K562 (cell line): ENCODE data around the gene SELPLG. TPM values are rescaled to one million over a fixed set of nuclear protein-coding genes. Genes with fewer than 3 reads are reported as not detected.

Source experiments
- ARHGAP35 ChIP-seq: fragments of 450-650 bp; IDR thresholded peaks from 2 replicates; pipeline ENCODE4 v1.6.1; 2018; ENCODE audit not compliant: partially characterized antibody
- BCOR ChIP-seq: fragments of 450-650 bp; IDR thresholded peaks from 2 replicates; pipeline ENCODE4 v1.6.1; 2016
- CUX1 ChIP-seq: fragments of 200-800 bp; sonication (Bioruptor generic); IDR thresholded peaks from 2 replicates; pipeline ENCODE4 v1.6.1; 2016; ENCODE audit warnings: missing genetic modification characterization, missing compliant biosample characterization
- CXXC5 ChIP-seq: fragments of 250-450 bp; sonication (Bioruptor Pico); IDR thresholded peaks from 2 replicates; pipeline ENCODE4 v1.8.0; 2022; ENCODE audit warnings: inconsistent platforms, mild to moderate bottlenecking, moderate library complexity
- E2F1 ChIP-seq: sonication (generic); formaldehyde crosslinking; IDR thresholded peaks from 2 replicates; pipeline ENCODE4 v1.8.1; 2023; ENCODE audit warnings: mild to moderate bottlenecking, missing genetic modification reagents, moderate library complexity
- EHMT2 ChIP-seq: fragments of 450-650 bp; IDR thresholded peaks from 2 replicates; pipeline ENCODE4 v1.6.1; 2018; ENCODE audit warnings: antibody characterized with exemption
- ELF2 ChIP-seq: fragments of 250-450 bp; sonication (Bioruptor Pico); IDR thresholded peaks from 2 replicates; pipeline ENCODE4 v1.5.0; 2021; ENCODE audit warnings: mild to moderate bottlenecking
- EP400 ChIP-seq: fragments of 450-650 bp; IDR thresholded peaks from 2 replicates; pipeline ENCODE4 v1.6.1; 2017; ENCODE audit warnings: antibody characterized with exemption, mild to moderate bottlenecking, moderate library complexity
- ERF ChIP-seq: fragments of 450-650 bp; formaldehyde crosslinking; IDR thresholded peaks from 2 replicates; pipeline ENCODE4 v1.4.0; 2020; ENCODE audit warnings: mild to moderate bottlenecking, mixed read lengths
- NFXL1 ChIP-seq: fragments of 450-650 bp; formaldehyde crosslinking; IDR thresholded peaks from 2 replicates; pipeline ENCODE4 v1.4.0; 2021; ENCODE audit warnings: mild to moderate bottlenecking
- NR3C1 ChIP-seq: sonication (generic); formaldehyde crosslinking; IDR thresholded peaks from 2 replicates; pipeline ENCODE4 v1.8.1; 2022; ENCODE audit warnings: missing genetic modification reagents
- SIRT6 ChIP-seq: IDR thresholded peaks from one replicate; pipeline ENCODE4 v1.6.1; 2012; ENCODE audit warnings: low read depth, mild to moderate bottlenecking, control low read depth, inconsistent platforms, low read length, moderate library complexity
- SMC3 ChIP-seq: conservative IDR thresholded peaks from 2 replicates; pipeline ENCODE4 v1.6.1; 2011; ENCODE audit warnings: low read depth, low read length, improper control_type of control experiment; ENCODE audit not compliant: insufficient read depth
- ZBTB26 ChIP-seq: fragments of 450-650 bp; formaldehyde crosslinking; IDR thresholded peaks from 2 replicates; pipeline ENCODE4 v1.4.0; 2022; ENCODE audit warnings: missing genetic modification characterization
- ZBTB7A ChIP-seq: IDR thresholded peaks from 2 replicates; pipeline ENCODE4 v1.6.1; 2011; ENCODE audit warnings: low read depth, mild to moderate bottlenecking, low read length, moderate library complexity, borderline replicate concordance; ENCODE audit not compliant: control insufficient read depth
- ZBTB9 ChIP-seq: fragments of 450-650 bp; formaldehyde crosslinking; IDR thresholded peaks from 2 replicates; pipeline ENCODE4 v1.4.0; 2020; ENCODE audit warnings: mild to moderate bottlenecking, moderate library complexity
- ZNF175 ChIP-seq: fragments of 200-800 bp; sonication (Bioruptor generic); IDR thresholded peaks from 2 replicates; pipeline ENCODE4 v1.6.1; 2016; ENCODE audit warnings: low read depth, mild to moderate bottlenecking, missing genetic modification characterization, missing compliant biosample characterization
- ZNF584 ChIP-seq: fragments of 200-800 bp; sonication (Bioruptor generic); IDR thresholded peaks from 2 replicates; pipeline ENCODE4 v1.6.1; 2016; ENCODE audit warnings: low read depth, mild to moderate bottlenecking, missing genetic modification characterization, missing compliant biosample characterization
- ZNF586 ChIP-seq: fragments of 450-650 bp; formaldehyde crosslinking; conservative IDR thresholded peaks from 2 replicates; pipeline ENCODE4 v1.4.0; 2020; ENCODE audit warnings: mild to moderate bottlenecking, moderate library complexity
- polyA plus RNA-seq, 8 experiments: library from polyadenylated mRNA; depleted of rRNA in 4 of 8; stranded (reverse) in 5 of 8; unstranded in 3 of 8; fragments of >200 nt; fragmentation: Nextera tagmentation in 2 of 8; fragmentation: Illumina TruSeq in 1 of 8; extraction: Ambion mirVana in 2 of 8; extraction: Trizol in 1 of 8; gene quantifications; 2 replicates each; pipeline versions ENCODE4 v1.2.1 to v1.2.3, GENCODE V29; 2011 to 2014; ENCODE audit warnings: inconsistent platforms in 1 of 8, missing spikeins in 1 of 8
- total RNA-seq, 7 experiments: library from RNA; depleted of rRNA in 6 of 7; stranded (reverse); fragments of >200 nt in 6 of 7; fragmentation: Illumina TruSeq in 2 of 7; extraction: Trizol in 2 of 7; gene quantifications; 2 replicates each; pipeline versions ENCODE4 v1.2.1 to v1.2.3, GENCODE V29; 2011 to 2021; ENCODE audit warnings: low replicate concordance in 1 of 7

The SELPLG gene
- total and polyA plus RNA-seq, 9 of the 15 experiments (the other 6 are each of a cell fraction or from before 2014, with no cell fraction given): 0.22 to 10.2 (median 1.7) TPM

GRCh38 chr12:108640802-108641445, 7.2 kb upstream of the SELPLG start (continued):
- TF ChIP-seq E2F1: no peak
- no peak for TF ChIP-seq ZNF175
- no peak for TF ChIP-seq NR3C1
- no peak for TF ChIP-seq ZBTB26 (CRISPR knock-in tag)
- no peak for TF ChIP-seq CUX1 (CRISPR knock-in tag)
- TF ChIP-seq ERF (CRISPR knock-in tag): no peak; the same call in 1 of the 2 replicates
- no peak for TF ChIP-seq ZNF584 (CRISPR knock-in tag)
- TF ChIP-seq ARHGAP35: no peak
- no peak for TF ChIP-seq ZBTB7A
- no peak for TF ChIP-seq EP400
- no peak for TF ChIP-seq SMC3
- no peak for TF ChIP-seq EHMT2
- no peak for TF ChIP-seq ELF2 (CRISPR knock-in tag)
- peak; percentile 50; the same call in 1 of the 2 replicates for TF ChIP-seq CXXC5
- no peak for TF ChIP-seq ZNF586 (CRISPR knock-in tag)
- TF ChIP-seq BCOR: peak; percentile 52; the same call in 1 of the 2 replicates
- TF ChIP-seq ZBTB9 (CRISPR knock-in tag): no peak
- TF ChIP-seq SIRT6: no peak
- no peak for TF ChIP-seq NFXL1 (CRISPR knock-in tag)
